K562 (cell line): ENCODE measurements around the gene HAP1. TPM values are rescaled to one million over a fixed set of nuclear protein-coding genes. Genes with fewer than 3 reads are reported as not detected.
A peak's percentile ranks its signal among the peaks of the same experiment; 100 is the strongest.

ENCODE experiments used
- DPF2 ChIP-seq: fragments of 450-650 bp; IDR thresholded peaks from 2 replicates; pipeline ENCODE4 v1.6.1; 2016
- HMGN3 ChIP-seq: IDR thresholded peaks from 2 replicates; pipeline ENCODE4 v1.6.1; 2011; ENCODE audit warnings: borderline replicate concordance, low read depth, mild to moderate bottlenecking, mixed read lengths, low read length; ENCODE audit not compliant: insufficient read length; ENCODE audit errors: extremely low read depth
- MAZ ChIP-seq, 2 experiments: fragments of 450-650 bp in 1 of 2; sonication (generic) in 1 of 2; formaldehyde crosslinking; IDR thresholded peaks in 1 of 2; conservative IDR thresholded peaks in 1 of 2; 2 replicates each; pipeline versions ENCODE4 v1.4.0 to v1.5.0; 2020; ENCODE audit warnings: mild to moderate bottlenecking in 1 of 2, missing genetic modification reagents in 1 of 2
- RBM34 ChIP-seq: fragments of 200-400 bp; formaldehyde crosslinking; IDR thresholded peaks from 2 replicates; pipeline ENCODE4 v1.6.1; 2018; ENCODE audit warnings: low read length, borderline replicate concordance; ENCODE audit not compliant: insufficient read depth
- SMARCA4 ChIP-seq: fragments of 450-650 bp; IDR thresholded peaks from 2 replicates; pipeline ENCODE4 v1.6.1; 2016
- ZBTB5 ChIP-seq: fragments of 450-650 bp; IDR thresholded peaks from 2 replicates; pipeline ENCODE4 v1.6.1; 2017; ENCODE audit warnings: antibody characterized with exemption
- ZNF586 ChIP-seq: fragments of 450-650 bp; formaldehyde crosslinking; conservative IDR thresholded peaks from 2 replicates; pipeline ENCODE4 v1.4.0; 2020; ENCODE audit warnings: mild to moderate bottlenecking, moderate library complexity
- polyA plus RNA-seq, 8 experiments: library from polyadenylated mRNA; depleted of rRNA in 4 of 8; stranded (reverse) in 5 of 8; unstranded in 3 of 8; fragments of >200 nt; fragmentation: Nextera tagmentation in 2 of 8; fragmentation: Illumina TruSeq in 1 of 8; extraction: Ambion mirVana in 2 of 8; extraction: Trizol in 1 of 8; gene quantifications; 2 replicates each; pipeline versions ENCODE4 v1.2.1 to v1.2.3, GENCODE V29; 2011 to 2014; ENCODE audit warnings: inconsistent platforms in 1 of 8, missing spikeins in 1 of 8
- total RNA-seq, 7 experiments: library from RNA; depleted of rRNA in 6 of 7; stranded (reverse); fragments of >200 nt in 6 of 7; fragmentation: Illumina TruSeq in 2 of 7; extraction: Trizol in 2 of 7; gene quantifications; 2 replicates each; pipeline versions ENCODE4 v1.2.1 to v1.2.3, GENCODE V29; 2011 to 2021; ENCODE audit warnings: low replicate concordance in 1 of 7
- TF ChIP-seq, protein P1 (sequence below): sonication (generic); formaldehyde crosslinking; IDR thresholded peaks from 2 replicates; pipeline ENCODE4 v1.8.0; 2022; ENCODE audit warnings: mild to moderate bottlenecking, missing genetic modification reagents

The HAP1 gene
- total and polyA plus RNA-seq, 9 of the 15 experiments (the other 6 are each of a cell fraction or from before 2014, with no cell fraction given) = under 0.01 to 0.09 (median 0.04) TPM; not detected in 6

DNA sequence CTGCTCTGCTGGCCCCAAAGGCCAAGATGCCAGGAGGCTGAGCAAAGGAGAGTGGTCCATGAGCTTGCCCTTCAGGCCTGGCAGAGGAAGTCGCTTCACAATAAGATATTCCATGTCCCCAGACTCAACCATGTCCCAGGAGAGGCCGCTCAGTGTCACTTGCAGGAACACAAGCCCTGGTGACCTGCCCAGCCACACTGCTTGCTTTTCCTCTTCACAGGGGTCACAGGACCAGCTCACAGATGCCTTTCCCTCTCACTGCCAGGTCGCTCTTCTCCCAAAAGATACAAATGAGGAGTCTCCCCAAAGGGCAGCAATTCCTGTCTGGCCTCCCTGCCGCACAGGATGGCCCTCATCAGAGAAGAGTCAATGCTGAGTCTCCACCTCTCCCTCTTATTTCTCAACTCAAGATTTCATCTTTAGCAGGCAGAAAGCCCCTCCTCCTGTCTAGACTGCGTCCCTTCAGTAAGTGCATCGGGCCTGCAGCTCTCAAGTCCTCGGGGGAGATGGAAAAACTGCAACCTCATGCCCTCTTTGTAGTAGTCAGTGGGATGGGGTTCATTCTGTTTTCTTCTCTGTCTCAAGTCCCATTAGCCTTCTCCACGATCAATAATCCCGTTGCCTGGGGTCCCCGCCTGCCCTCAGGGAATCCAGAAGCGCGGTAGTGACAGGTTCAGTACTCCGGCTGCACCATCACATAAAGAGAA, 47.1 kb upstream of the HAP1 start (continued):
- no peak for TF ChIP-seq MAZ (CRISPR knock-in tag; conservative IDR thresholded peaks at IDR 0.05 in 1 of 2, IDR thresholded peaks at IDR 0.05 in 1 of 2)
- TF ChIP-seq RBM34 = no peak
- TF ChIP-seq ZBTB5 = no peak
- no peak for TF ChIP-seq ZNF586 (CRISPR knock-in tag)
- TF ChIP-seq, protein P1, sequence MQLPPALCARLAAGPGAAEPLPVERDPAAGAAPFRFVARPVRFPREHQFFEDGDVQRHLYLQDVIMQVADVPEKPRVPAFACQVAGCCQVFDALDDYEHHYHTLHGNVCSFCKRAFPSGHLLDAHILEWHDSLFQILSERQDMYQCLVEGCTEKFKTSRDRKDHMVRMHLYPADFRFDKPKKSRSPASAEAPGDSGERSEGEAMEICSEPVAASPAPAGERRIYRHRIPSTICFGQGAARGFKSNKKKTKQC = no peak
- TF ChIP-seq SMARCA4 = no peak; the same call in 1 of the 2 replicates
- 0 out of 2 replicates have a peak, but pooled peaks have one; percentile 13 for TF ChIP-seq DPF2
- no peak for TF ChIP-seq HMGN3
- TF ChIP-seq, all 486 proteins: peak for 10
